ENCODE data around the gene POLG. TPM values are rescaled to one million over a fixed set of nuclear protein-coding genes. Genes with fewer than 3 reads are reported as not detected.

The POLG gene
- total RNA-seq, 1 donor from 2014 or later: 25.2 TPM

DNA sequence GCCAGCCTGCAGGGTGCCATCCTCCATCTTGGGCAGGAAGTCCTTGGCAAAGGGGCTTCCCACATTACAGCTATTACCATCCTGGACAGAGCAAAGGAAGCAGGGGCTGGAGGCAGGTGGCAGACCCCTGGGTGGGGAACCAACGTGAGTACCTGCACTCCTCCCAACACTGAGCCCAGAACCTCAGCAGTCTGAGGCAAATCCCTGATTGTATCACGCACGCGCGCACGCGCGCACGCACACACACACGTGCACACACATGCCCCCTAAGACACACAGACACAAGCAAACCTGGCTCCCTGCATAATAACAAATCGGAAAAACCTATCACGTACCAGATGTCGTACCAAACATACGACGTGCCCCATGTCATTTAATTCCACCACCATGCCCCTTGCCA is 11.8 kb downstream of the POLG start:
- H3K4me1 Mint-ChIP-seq: no peaks in the 10 kb centered on the region
- Histone ChIP-seq H3K9me3 (ENCODE audit: low read depth) (no peaks in the 10 kb centered on the region), H3K4me2 (no peak overlapping the region), H3K4me3 (no peak overlapping the region), H3K27me3 (no peaks in the 10 kb centered on the region), H4K20me1 (ENCODE audit: low read depth) (peaks cover 8% of the 10 kb centered on the region), H3K79me2 (ENCODE audit: low read depth) (no peaks in the 10 kb centered on the region), H3K36me3 (peaks cover 5% of the 10 kb centered on the region), H3K9ac (no peak overlapping the region), H3K27ac (no peak overlapping the region), H3F3A (ENCODE audit: low read depth) (peaks cover 11% of the 10 kb centered on the region), H3K4me1 (no peaks in the 10 kb centered on the region), H2AFZ (replicated peaks) (no peak overlapping the region)
- H3K9me3 Mint-ChIP-seq: no peaks in the 10 kb centered on the region
- no peak for DNase-seq (ENCODE audit: low spot score)
- H3K27me3 Mint-ChIP-seq (ENCODE audit: insufficient read depth, low read depth): peaks cover 5% of the 10 kb centered on the region
- H3K36me3 Mint-ChIP-seq: peaks cover 43% of the 10 kb centered on the region
- H3K27ac Mint-ChIP-seq: no peak overlapping the region
- H3K4me3 Mint-ChIP-seq: no peak overlapping the region
- TF ChIP-seq, protein P1, sequence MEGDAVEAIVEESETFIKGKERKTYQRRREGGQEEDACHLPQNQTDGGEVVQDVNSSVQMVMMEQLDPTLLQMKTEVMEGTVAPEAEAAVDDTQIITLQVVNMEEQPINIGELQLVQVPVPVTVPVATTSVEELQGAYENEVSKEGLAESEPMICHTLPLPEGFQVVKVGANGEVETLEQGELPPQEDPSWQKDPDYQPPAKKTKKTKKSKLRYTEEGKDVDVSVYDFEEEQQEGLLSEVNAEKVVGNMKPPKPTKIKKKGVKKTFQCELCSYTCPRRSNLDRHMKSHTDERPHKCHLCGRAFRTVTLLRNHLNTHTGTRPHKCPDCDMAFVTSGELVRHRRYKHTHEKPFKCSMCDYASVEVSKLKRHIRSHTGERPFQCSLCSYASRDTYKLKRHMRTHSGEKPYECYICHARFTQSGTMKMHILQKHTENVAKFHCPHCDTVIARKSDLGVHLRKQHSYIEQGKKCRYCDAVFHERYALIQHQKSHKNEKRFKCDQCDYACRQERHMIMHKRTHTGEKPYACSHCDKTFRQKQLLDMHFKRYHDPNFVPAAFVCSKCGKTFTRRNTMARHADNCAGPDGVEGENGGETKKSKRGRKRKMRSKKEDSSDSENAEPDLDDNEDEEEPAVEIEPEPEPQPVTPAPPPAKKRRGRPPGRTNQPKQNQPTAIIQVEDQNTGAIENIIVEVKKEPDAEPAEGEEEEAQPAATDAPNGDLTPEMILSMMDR (IDR thresholded peaks at IDR 0.05): no peak
- no peak for TF ChIP-seq EZH2 (IDR thresholded peaks at IDR 0.05)
- TF ChIP-seq EZH2phosphoT487 (IDR thresholded peaks at IDR 0.05): no peak

DNA sequence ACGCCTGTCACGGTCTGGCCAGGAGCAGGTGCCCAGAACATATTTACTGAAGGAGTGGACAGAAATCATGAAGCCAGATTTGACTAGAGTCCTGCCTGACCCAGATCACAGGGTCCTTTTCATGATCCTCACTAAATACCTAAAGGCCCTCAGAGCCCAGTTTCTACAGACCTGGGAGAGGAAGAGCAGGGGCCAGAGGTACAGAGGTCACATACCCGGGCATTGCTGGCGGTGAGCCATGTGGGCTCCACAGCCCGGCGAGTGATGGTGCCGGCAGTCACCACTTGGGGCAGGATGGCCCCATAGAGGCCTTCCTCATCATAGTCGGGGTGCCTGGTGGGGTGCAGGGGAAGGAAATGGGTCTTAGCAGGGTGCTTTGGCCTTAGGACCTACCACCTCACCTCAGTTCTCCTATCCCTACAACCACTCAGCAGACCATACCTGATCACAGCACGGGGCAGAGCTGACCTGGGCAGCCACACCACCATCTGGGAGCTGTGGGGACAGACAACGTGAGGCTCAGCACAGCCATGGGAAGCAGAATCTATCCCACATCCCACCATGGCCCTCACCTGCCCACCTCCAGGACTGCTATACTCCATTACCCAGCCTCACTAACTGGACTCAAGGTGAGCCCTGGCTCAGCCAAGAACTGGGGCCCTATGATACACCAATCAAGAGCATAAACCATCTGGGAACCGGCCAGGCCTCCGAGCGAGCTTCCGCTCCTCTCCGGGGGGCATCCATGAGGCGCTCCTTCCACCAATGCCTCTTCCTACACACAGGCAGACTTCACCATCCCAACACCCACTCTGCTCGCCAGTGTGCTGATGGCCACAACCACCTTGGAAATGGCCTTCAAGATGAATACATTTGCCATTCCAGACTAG is 12.9 kb downstream of the POLG start:
- peaks cover 17% of the 10 kb centered on the region for H3F3A ChIP-seq (ENCODE audit: low read depth)
- TF ChIP-seq EZH2 (IDR thresholded peaks at IDR 0.05): no peak
- TF ChIP-seq, protein P1 (IDR thresholded peaks at IDR 0.05): peak; percentile 9
- H3K27me3 ChIP-seq: no peaks in the 10 kb centered on the region
- H3K4me3 ChIP-seq: no peak overlapping the region
- no peak overlapping the region for H3K9ac ChIP-seq
- Mint-ChIP-seq H3K27ac (no peak overlapping the region), H3K4me3 (no peak overlapping the region), H3K36me3 (peaks cover 40% of the 10 kb centered on the region), H3K9me3 (no peaks in the 10 kb centered on the region), H3K4me1 (no peaks in the 10 kb centered on the region), H3K27me3 (ENCODE audit: insufficient read depth, low read depth) (peaks cover 5% of the 10 kb centered on the region)
- H3K9me3 ChIP-seq (ENCODE audit: low read depth): no peaks in the 10 kb centered on the region
- H3K79me2 ChIP-seq (ENCODE audit: low read depth): no peaks in the 10 kb centered on the region
- H2AFZ ChIP-seq (replicated peaks): no peak overlapping the region
- H3K27ac ChIP-seq: no peak overlapping the region
- H3K4me2 ChIP-seq: no peak overlapping the region
- H4K20me1 ChIP-seq (ENCODE audit: low read depth): peaks cover 3% of the 10 kb centered on the region
- H3K36me3 ChIP-seq: no peaks in the 10 kb centered on the region
- H3K4me1 ChIP-seq: no peaks in the 10 kb centered on the region
- no peak for DNase-seq (ENCODE audit: low spot score)

DNA sequence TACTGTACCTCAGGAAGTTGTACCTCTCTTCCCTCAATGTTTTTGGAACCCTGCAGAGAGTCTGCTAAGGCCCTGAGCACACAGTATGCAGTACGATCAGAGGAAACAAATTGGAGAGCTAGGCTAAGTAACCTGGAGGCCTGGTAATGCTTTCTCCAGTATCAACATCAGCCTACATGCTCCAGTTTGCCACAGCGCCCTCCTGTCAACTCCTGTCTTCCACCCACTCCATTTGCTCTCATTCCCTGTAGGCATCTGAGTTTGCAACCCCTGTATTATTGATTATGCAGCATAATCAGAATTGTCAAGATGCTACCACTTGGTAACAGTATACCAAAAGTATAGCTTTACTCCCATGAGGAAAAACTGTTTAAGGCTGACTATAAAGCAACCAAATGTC is 14.4 kb downstream of the POLG start:
- Histone ChIP-seq H3K36me3 (no peaks in the 10 kb centered on the region), H3K27me3 (no peaks in the 10 kb centered on the region), H3K27ac (no peak overlapping the region), H3K4me1 (no peaks in the 10 kb centered on the region), H2AFZ (replicated peaks) (no peak overlapping the region), H4K20me1 (ENCODE audit: low read depth) (peaks cover 8% of the 10 kb centered on the region), H3K79me2 (ENCODE audit: low read depth) (no peaks in the 10 kb centered on the region), H3F3A (ENCODE audit: low read depth) (peaks cover 25% of the 10 kb centered on the region), H3K4me2 (no peak overlapping the region), H3K9me3 (ENCODE audit: low read depth) (no peaks in the 10 kb centered on the region), H3K4me3 (no peak overlapping the region), H3K9ac (no peak overlapping the region)
- Mint-ChIP-seq H3K27ac (no peak overlapping the region), H3K9me3 (no peaks in the 10 kb centered on the region), H3K36me3 (peaks cover 46% of the 10 kb centered on the region), H3K27me3 (ENCODE audit: insufficient read depth, low read depth) (peaks cover 5% of the 10 kb centered on the region), H3K4me1 (no peaks in the 10 kb centered on the region), H3K4me3 (no peak overlapping the region)
- no peak for DNase-seq (ENCODE audit: low spot score)
- TF ChIP-seq, protein P1 (IDR thresholded peaks at IDR 0.05): no peak
- no peak for TF ChIP-seq EZH2phosphoT487 (IDR thresholded peaks at IDR 0.05)
- no peak for TF ChIP-seq EZH2 (IDR thresholded peaks at IDR 0.05)
